ENCODE data around the gene IL12RB2. TPM values are rescaled to one million over a fixed set of nuclear protein-coding genes. Genes with fewer than 3 reads are reported as not detected.

The IL12RB2 gene
- total RNA-seq, 4 donors from 2014 or later: 0.79 to 4.5 (median 1.6) TPM

- Histone ChIP-seq H3K27ac (no peak overlapping the region), H3K4me3 (peak overlapping the region; percentile 90), H3K36me3 (peaks cover 31% of the 10 kb centered on the region), H3K4me1 (peaks cover 38% of the 10 kb centered on the region), H3K27me3 (no peaks in the 10 kb centered on the region), H3K9me3 (no peaks in the 10 kb centered on the region)
- no peak for DNase-seq (ENCODE audit: low spot score in 2 of 2)
- TF ChIP-seq POLR2A (IDR thresholded peaks at IDR 0.05): no peak
- no peak for TF ChIP-seq EP300 (IDR thresholded peaks at IDR 0.05)
- no peak for TF ChIP-seq POLR2AphosphoS5 (IDR thresholded peaks at IDR 0.05)
- TF ChIP-seq CTCF (IDR thresholded peaks at IDR 0.05): no peak
- WGBS: 6% methylated on average over 3 of the region's 3 CpGs
Observed at GRCh38 chr1:67427947-67428346, 120.3 kb downstream of the IL12RB2 start.

- peak overlapping the region; percentile 93 for H3K27ac ChIP-seq
- no peak for DNase-seq (ENCODE audit: low spot score in 2 of 2)
- H3K4me3 ChIP-seq: peak overlapping the region; percentile 90
- H3K4me1 ChIP-seq: peaks cover 43% of the 10 kb centered on the region
- no peaks in the 10 kb centered on the region for H3K27me3 ChIP-seq
- H3K36me3 ChIP-seq: peaks cover 20% of the 10 kb centered on the region
- TF ChIP-seq EP300 (IDR thresholded peaks at IDR 0.05): no peak
- TF ChIP-seq POLR2AphosphoS5 (IDR thresholded peaks at IDR 0.05): no peak
- no peak for TF ChIP-seq POLR2A (IDR thresholded peaks at IDR 0.05)
- TF ChIP-seq CTCF (IDR thresholded peaks at IDR 0.05): no peak
- H3K9me3 ChIP-seq: no peaks in the 10 kb centered on the region
- 0% methylated on average over 16 of the region's 25 CpGs for WGBS
Observed at GRCh38 chr1:67429011-67429527, 121.4 kb downstream of the IL12RB2 start.

- Histone ChIP-seq H3K9me3 (no peaks in the 10 kb centered on the region), H3K27ac (peak overlapping the region; percentile 93), H3K36me3 (peaks cover 14% of the 10 kb centered on the region), H3K4me1 (peaks cover 43% of the 10 kb centered on the region), H3K4me3 (peak overlapping the region; percentile 90), H3K27me3 (no peaks in the 10 kb centered on the region)
- TF ChIP-seq CTCF (IDR thresholded peaks at IDR 0.05) (no peak), POLR2AphosphoS5 (IDR thresholded peaks at IDR 0.05) (no peak), EP300 (IDR thresholded peaks at IDR 0.05) (no peak), POLR2A (IDR thresholded peaks at IDR 0.05) (no peak)
- under 1% methylated on average over 43 of the region's 69 CpGs for WGBS
- peak; percentile 77 to 80 for DNase-seq (ENCODE audit: low spot score in 2 of 2)
Observed at GRCh38 chr1:67429528-67430357, 122.1 kb downstream of the IL12RB2 start.

- TF ChIP-seq CTCF (IDR thresholded peaks at IDR 0.05) (no peak), POLR2AphosphoS5 (IDR thresholded peaks at IDR 0.05) (peak; percentile 76 to 94 (median 89)), POLR2A (IDR thresholded peaks at IDR 0.05) (peak in 1 of 2 donors; percentile 78), EP300 (IDR thresholded peaks at IDR 0.05) (no peak)
- peaks cover 39% of the 10 kb centered on the region for H3K4me1 ChIP-seq
- WGBS: 0% methylated on average over 12 of the region's 62 CpGs
- peak within 1 kb of the TSS; percentile 93 for H3K27ac ChIP-seq
- peak; percentile 97 for DNase-seq (ENCODE audit: low spot score in 2 of 2)
- peaks cover 6% of the 10 kb centered on the region for H3K36me3 ChIP-seq
- no peaks in the 10 kb centered on the region for H3K27me3 ChIP-seq
- peak within 1 kb of the TSS; percentile 90 for H3K4me3 ChIP-seq
- H3K9me3 ChIP-seq: no peaks in the 10 kb centered on the region
Observed at GRCh38 chr1:67430358-67431155, 122.9 kb downstream of the IL12RB2 start, which contains the start of gene SERBP1. Gene SERBP1, minus strand, starts transcription at chr1:67430402. Its CDS starts 102 bp downstream, at chr1:67430300.

All from suprapubic skin (tissue), 4 donors.